Activated naive CD4-positive, alpha-beta T cell (primary cell): ENCODE results near the gene PRODH2.
A peak's percentile ranks its signal among the peaks of the same experiment; 100 is the strongest.
"Not testable (repeated sequence)": the region's sequence is repeated elsewhere in the genome, so short reads cannot be mapped to it uniquely, and the experiment has no call there.

Experiments
- DNase-seq, 4 experiments: peaks; one replicate each; lab custom pipeline; 2025; lab: John Stamatoyannopoulos, UW

PRODH2 gene

DNA sequence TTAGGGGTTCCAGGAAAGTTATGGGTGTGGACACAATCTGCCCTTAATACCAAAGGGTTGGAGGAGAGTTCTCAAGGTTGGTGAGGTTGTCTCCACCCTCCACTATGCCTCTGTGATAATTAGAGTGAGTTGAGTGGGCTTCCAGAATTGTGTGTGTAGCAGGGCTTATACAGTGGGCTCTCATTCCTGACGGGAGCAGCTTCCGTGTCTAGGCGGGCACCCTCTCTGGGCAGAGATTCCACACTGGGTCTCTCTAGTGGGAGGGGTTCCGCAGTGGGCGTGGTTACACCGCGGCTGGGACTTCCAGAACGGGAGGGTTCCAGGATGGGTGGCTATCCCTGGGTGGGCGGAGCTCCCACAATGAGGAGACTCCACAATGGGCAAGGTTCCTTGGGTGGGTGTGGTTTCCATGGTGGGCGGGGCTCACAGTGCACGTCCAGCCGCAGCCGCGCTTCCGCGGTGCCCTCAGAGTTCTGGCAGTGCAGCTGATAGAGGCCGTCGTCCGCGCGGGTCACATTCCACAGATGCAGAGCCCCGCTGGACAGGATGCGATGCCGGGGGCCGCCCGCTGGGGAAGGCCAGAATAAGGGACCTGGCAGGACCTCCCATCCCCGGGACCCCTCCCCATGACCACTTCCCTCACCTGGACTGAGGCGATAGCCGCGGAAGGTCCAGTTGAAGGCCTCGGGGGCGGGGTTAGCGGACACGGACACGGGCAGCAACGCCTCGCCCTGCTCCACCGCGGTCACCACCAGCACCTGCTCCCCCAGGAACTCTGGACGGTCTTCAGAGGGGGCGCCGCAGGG is 31.2 kb upstream of the PRODH2 start:
- no peak for DNase-seq

DNA sequence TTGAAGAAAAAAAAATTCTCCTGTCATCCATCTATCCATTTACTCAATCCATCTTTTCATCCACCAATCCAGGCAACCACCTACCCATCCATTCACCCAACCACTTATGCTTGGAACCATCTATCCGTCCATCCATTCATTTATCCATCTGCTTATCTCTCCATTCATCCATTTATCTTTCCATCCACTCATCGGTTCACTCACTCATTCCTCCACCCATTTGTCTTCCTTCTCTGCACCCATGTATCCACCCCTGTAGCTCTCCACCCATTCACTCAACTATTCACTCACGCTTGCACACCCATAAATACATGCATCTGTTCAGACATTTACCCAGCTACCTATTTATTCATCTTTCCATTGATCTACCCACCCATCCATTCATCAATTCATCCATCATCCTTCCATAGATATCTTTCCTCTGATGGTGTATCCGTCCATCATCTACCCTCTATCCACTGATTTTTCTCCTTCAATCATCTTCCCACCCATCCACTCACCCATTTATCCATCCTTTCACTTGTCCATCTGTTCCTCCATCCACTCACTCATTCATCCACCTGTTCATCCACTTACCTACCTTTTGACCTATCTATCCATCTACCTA is 30.1 kb upstream of the PRODH2 start:
- DNase-seq, result no peak

DNA sequence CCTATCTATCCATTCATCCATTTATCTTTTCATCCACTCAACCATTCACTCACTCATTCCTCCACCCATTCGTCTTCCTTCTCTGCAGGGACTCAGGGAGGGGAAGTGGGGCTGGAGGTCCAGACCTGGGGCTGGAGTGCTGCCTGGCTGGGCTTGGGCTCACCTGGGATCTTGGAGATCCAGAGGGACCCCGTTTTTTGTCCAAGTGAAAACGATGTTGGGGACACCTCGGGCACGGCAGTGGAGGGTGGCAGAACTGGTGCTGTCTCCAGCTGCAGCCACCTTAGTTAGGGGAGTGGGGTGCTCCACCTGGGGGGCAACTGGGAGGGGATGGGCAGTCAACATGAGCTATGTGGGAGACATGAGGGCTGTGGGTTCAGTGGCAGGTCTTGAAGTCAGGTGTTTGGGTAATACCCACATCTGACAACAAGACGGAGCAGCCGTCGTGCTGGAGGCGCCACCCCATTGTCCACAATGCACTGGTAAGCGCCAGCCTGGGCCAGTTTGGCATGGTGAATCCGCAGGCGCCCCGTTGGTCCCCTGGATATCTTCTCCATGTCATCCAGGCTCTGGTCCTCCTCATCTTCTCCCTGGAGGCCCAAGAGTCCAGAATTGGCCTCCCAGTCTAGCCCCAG is 29.4 kb upstream of the PRODH2 start:
- DNase-seq, result no peak

DNA sequence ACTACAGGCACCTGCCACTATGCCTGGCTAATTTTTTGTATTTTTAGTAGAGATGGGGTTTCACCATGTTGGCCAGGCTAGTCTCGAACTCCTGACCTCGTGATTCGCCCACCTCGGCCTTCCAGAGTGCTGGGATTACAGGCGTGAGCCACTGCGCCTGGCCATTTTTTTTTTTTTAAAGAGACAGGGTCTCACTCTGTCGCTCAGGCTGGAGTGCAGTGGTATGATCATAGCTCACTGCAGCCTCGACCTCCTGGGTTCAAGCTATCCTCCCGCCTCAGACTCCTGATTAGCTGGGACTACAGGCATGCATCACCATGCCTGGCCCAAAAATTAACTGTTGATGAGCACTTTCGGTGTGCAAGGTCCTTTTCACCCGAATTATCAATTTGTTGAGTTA is 23.5 kb upstream of the PRODH2 start:
- not testable (repeated sequence) for DNase-seq

DNA sequence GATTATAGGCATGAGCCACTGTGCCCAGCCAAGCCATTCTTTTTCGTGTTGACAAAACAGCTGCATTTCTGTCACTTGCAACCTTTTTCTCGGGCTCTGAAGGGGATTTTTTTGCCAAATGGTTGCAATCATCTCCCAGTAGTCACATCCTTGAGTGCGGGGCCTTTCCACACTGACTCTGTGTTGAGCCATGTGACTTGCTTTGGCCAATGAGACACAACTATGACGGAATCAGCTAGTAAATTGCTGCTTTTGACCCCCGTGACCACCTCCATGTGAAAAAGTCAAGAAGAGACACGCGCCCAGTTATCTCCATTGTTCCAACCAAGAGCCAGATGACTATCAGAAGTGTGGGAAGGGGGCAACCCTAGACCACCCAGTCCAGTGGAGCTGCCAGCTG is 21.3 kb upstream of the PRODH2 start:
- DNase-seq, result no peak

DNA sequence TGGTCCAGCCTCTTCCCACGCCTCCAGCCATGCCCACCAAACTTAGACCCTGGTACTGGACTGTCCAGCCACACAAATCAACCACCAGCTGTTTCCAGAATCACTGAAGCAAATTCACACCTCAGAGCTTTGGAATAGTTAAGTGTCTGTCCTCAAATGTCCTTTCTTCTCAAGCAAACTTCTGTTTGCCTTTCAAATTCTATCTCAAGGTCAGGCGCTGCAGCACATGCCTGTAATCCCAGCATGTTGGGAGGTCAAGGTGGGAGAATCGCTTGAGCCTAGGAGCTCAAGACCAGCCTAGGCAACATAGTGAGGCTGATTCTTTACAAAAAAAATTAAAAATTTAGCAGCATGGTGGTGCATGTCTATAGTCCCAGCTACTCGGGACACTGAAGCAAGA is 19.4 kb upstream of the PRODH2 start:
- DNase-seq, result no peak

DNA sequence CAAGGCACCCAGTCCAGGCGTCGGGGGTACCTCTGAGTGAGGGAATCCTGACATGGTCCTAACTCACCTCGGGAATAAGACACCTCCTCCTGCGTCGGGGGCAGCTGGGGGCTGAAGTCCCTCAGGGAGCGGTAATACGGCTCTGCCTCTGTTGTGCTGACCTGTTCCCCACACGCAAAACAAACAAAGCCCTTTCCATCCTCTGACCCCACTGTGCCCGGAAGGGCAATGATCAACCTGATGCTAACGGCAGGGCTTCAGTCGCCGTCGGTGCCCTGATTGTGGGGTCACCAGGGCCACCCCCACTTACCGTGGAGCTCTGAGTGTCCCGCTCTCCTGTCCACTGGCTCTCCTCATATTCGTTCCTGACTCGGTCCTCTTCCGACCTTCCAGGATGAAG is 18.3 kb upstream of the PRODH2 start:
- DNase-seq, result no peak

DNA sequence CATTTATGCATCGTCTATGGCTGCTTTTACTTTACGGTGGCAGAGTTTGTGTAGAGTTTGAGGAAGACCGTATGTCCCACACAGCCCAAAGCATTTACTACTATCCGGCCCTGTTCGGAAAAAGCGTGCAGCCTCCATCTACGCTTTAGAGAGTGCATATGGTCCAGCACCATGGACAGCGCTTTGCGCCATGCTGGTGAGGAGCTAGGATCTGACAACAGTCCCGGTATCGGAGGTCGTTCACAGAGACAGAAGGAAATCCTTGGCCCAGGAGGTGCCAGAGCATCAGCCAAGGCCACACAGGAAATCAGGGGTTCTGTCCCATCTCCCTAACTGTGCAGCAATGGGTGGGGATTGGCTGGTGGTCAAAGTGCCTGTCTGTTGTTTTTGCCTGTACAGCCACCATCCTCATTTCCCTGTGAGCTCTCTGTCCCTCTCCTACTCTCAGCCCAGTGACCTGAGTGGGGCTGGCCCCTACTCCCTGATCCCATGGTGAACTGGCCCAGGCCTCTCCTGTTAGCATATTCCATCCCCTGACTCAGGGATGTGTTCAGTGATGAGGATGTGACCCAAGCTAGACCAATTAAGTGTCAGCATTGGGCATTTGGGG is 16.2 kb upstream of the PRODH2 start:
- DNase-seq, result peak in 1 of 4 experiments; percentile 37

DNA sequence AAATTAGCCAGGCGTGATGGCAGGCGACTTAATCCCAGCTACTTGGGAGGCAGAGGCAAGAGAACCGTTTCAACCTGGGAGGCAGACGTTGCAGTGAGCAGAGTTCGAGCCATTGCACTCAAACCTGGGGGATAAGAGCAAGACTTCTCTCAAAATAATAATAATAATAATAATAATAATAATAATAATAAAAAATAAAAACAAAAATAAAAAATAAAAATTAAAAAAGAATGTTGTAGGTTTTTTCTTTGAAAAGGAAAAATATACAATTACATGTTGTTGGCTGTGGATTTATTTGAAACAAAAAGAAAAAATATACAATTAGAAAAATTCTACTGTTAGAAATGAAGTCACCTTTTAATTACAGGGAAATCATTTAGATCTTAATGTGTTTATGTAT is 11.5 kb upstream of the PRODH2 start:
- no peak for DNase-seq

DNA sequence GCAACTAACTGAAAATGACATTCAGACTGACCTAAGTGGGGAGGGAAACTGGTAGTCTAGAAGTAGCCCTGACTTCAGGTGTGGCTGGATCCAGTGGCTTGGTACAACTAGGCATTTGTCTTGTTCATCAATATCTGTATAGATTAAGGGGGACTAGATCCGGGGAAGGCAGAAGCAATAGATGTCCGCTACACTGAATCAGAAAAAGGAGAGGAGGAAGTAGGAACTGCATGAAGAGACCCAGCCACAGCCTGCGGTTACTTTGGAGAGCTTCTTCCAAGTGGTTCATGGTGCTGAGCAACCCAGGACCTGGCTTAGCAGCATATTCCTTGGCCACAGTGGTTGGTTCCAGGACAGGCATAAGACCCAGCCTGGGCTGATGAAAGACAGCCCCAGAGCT is 9.9 kb upstream of the PRODH2 start:
- DNase-seq, result no peak

DNA sequence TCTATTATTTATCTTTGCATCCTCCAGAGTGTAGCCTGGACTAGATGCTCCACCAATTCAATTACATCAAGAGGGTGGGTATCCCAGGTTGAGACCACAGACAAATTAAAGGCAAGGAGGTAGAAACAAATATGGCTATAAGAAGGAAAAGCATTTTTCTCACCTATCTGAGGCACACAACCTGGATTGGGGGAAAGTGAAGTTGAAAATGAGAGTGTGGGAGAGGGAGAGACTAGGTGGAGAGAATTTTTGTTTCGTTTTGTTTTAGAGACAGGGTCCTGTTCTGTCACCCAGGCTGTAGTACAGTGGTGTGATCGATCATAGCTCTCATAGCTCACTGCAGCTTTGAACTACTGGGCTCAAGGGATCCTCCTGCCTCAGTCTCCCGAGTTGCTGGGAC is 5.8 kb upstream of the PRODH2 start:
- DNase-seq, result no peak

DNA sequence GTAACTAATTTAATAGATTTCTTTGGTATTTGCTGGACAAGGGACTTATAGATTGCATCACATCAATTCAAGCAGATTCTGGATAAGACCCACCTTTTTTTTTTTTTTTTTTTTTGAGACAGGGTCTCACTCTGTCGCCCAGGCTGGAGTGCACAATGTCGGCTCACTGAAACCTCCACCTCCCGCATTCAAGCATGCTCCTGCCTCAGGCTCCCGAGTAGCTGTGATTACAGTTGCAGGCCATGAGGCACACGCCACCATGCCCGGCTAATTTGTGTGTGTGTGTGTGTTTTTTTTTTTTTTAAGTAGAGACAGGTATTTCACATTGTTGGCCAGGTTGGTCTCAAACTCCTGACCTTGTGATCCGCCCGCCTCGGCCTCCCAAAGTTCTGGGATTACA is 4.2 kb upstream of the PRODH2 start:
- DNase-seq, result no peak

DNA sequence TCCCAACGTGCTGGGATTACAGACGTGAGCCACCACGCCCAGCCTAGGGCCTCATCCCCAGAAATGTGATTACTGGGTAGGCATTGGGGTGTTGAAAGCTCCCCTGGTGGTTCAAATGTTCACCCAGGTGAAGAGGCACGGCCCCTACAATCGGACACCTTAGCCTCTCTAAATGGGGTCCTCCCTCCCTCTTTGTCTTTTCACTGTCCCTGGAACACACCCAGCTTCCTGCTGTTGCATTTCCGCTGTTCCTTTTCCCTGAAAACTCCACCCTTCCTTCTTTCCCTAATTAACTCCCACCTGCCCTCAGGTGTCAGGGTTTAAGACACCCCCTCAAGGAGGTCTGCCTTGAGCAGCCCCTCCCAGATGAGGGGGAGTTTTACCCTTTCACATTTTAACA is 3.6 kb upstream of the PRODH2 start:
- no peak for DNase-seq

DNA sequence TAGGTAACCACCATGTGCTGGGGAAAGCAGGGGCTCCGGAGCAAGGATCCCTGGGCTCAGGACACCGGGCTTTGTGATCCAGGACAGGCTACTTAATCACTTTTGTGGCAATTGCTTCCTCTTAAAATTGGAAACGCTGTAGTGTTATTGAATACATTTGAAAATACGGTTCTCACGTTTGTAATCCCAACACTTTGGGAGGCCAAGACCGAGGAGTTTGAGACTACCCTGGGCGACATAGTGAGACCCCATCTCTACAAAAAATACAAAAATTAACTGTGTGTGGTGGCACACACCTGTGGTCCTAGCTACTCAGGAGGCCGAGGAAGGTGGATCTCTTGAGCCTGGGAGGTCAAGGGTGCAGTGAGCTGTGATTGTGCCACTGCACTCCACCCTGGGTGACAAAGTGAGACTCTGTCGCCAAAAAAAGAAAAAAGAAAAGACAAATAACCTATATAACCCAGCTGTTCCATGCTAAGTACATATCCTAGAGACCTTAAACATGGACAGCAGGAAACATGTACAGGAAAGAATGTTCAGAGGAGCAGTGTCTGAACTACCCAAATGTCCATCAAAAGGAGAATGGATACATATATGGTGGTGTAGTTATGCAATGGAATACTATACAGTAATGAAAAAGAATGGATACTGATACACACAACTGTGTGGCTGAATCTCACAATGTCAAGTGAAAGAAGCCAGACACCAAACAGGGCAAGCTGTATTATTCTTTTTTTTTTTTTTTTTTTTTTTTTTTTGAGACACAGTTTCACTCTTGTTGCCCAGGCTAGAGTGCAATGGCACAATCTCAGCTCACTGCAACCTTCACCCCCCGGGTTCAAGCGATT is 622 bp upstream of the PRODH2 start:
- no peak for DNase-seq

DNA sequence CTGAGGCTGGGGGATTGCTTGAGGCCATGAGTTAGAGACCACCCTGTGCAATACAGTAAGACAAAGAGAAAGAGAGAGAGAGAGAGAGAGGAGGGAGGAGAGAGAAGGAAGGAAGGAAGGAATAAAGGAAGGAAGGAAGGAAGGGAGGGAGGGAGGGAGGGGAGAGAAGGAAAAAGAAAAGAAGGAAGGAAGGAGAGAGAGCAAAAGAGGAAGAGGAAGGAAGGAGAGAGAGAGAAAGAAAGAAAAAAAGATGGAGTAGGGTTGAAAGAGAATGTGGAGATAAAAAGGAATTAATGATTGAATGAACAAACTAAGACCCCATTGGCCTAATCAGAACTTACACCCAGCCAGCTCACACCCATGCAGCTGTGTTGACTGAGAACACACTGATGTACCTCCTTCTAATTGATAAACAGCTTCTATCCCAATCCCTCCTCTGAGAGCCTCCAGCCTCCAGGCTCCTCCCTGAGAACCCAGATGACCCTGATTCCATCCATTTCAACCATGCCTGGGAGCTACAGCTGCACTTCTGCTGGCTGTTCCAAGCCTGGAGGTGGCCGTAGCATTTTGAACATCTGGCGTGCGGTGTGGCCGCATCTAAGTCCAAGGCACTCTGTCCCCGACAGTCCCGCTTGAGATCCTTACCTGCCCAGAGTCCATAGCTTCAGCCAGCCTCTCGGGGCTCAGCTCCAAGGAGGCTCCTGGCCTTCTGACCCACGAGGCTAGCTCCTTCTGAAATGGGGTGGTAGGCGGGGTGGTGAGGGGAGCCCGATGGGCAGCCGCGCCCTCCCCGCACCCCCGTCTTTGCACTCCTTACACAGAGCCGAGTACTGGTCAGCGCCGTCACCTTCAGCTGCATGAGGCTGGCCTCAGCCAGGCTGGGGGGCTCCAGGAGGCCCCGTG is 1.1 kb downstream of the PRODH2 start:
- DNase-seq, result no peak

DNA sequence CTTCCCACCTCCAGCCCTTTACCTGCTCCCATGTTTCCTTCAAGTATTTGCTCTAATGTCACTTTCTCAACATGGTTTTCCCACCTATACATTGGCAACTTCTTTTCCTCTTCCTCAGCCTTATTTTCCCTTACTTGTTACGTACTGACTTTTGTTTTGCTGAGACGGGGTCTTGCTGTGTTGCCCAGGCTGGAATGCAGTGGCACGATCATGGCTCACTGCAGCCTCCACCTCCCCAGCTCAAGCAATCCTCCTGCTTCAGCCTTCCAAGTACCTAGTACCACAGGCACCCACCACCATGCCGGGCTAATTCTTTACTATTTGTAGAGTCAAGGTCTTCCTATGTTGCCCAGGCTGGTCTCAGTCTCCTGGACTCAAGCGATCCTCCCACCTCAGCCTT is 5.0 kb downstream of the PRODH2 start:
- DNase-seq, result no peak

DNA sequence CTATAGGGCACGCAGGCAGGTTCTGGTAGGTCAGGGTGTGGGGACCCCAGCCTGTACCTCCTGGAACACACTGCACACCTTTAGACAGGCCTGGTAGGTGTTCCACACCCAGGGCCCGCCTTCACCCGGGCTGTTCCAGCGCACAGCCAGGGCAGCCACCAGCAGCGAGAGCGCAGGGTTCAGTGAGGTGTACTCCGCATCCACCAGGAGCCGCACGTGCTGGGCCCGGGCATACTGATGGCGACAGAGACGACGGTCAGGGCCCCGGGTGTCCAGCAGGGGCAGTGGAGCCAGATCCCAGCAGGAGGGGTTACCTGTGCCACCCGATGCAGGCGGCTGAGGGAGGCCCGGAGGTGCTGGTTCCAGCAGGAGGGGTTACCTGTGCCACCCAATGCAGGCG is 6.0 kb downstream of the PRODH2 start:
- DNase-seq, result no peak

DNA sequence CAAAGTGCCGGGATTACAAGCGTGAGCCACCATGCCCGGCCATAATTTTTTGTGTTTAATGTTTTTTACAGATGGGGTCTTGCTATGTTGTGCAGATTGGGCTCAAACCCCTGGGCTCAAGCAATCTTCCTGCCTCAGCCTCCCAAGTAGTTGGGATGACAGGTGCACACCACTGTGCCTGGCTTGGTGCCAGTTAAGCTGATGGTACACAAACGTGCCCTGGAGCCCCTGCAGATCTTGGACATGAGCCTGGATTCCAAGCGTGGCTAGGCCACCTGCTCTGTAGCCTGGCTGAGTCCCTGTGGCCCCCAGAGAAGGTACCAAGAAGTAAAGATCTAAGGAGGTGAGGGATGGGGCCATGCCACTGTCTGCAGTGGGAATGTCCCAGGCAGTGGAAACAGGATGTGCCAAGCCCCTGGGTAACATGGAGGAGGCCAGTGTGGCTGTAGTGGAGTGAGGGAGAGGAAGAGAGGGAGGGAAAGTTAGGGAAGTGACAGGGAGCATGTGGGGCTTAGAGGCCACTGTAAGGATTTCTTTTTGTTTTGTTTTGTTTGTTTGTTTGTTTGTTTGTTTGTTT is 7.0 kb downstream of the PRODH2 start:
- no peak for DNase-seq

DNA sequence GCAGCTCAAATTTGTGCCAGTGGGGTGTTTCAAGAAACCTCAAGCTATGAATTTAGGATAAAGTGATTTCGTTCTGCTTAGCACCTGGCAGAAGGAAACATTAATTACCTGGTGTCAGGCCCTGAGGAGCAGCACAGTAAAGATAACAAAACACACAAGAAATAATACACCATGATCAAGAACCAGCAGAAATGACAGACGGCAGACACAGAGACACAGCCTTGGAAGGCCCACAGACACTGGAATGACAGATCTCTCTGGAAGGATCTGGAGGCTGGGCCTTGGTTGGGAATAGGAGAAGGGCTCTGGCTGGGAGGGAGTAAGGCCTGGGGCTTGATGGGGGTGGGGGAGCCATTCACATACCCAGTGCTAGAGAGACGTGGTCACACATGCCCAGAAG is 10.8 kb downstream of the PRODH2 start:
- DNase-seq, result no peak

DNA sequence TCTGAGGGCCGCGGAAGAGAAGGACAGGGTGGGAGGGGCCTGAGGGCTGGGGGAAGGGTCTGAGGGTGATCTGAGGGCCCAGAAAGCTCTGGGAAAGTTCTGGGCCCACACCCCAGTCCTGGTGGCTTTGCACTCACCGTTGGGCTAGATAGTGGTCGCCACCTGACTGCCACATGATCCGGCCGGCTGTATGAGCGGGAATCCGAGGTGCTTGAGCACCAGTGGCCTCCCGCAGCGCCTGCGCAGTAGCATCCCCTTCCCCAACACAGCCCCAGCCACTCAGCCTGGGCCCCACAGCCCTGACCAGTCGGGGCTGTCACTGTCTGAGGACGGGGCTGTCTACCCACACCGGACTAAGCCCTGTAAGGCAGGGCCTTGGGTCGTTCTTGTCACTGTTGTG is 15.0 kb downstream of the PRODH2 start:
- no peak for DNase-seq
